HepG2 (cell line): ENCODE measurements around the gene TMUB1. TPM values are rescaled to one million over a fixed set of nuclear protein-coding genes. Genes with fewer than 3 reads are reported as not detected.

ENCODE experiments used
- ARHGAP35 ChIP-seq: sonication (generic); formaldehyde crosslinking; IDR thresholded peaks from 2 replicates; pipeline ENCODE4 v1.9.0; 2022; ENCODE audit warnings: mild to moderate bottlenecking, inconsistent platforms, moderate library complexity, missing genetic modification reagents, borderline replicate concordance
- ARID2 ChIP-seq: sonication (generic); formaldehyde crosslinking; IDR thresholded peaks from 2 replicates; pipeline ENCODE4 v1.8.1; 2022; ENCODE audit warnings: mild to moderate bottlenecking, missing genetic modification reagents, borderline replicate concordance
- DR1 ChIP-seq: sonication (generic); formaldehyde crosslinking; IDR thresholded peaks from 2 replicates; pipeline ENCODE4 v1.8.0; 2021; ENCODE audit warnings: mild to moderate bottlenecking, missing genetic modification reagents, inconsistent platforms
- MBD4 ChIP-seq: IDR thresholded peaks from 2 replicates; pipeline ENCODE4 v1.6.1; 2012; ENCODE audit warnings: low read length, inconsistent platforms, borderline replicate concordance
- MLXIP ChIP-seq: sonication (generic); formaldehyde crosslinking; IDR thresholded peaks from 2 replicates; pipeline ENCODE4 v1.9.0; 2021; ENCODE audit warnings: missing genetic modification reagents, borderline replicate concordance
- NFE2 ChIP-seq: sonication (generic); formaldehyde crosslinking; IDR thresholded peaks from 2 replicates; pipeline ENCODE4 v1.4.0; 2020; ENCODE audit warnings: missing genetic modification reagents
- NPAS2 ChIP-seq: sonication (generic); formaldehyde crosslinking; IDR thresholded peaks from 2 replicates; pipeline ENCODE4 v1.8.0; 2022; ENCODE audit warnings: mild to moderate bottlenecking, missing genetic modification reagents, borderline replicate concordance
- PRDM15 ChIP-seq: sonication (generic); formaldehyde crosslinking; IDR thresholded peaks from 2 replicates; pipeline ENCODE4 v1.4.0; 2020; ENCODE audit warnings: missing genetic modification reagents
- RARG ChIP-seq: sonication (generic); formaldehyde crosslinking; IDR thresholded peaks from 2 replicates; pipeline ENCODE4 v1.4.0; 2020; ENCODE audit warnings: low read depth, mild to moderate bottlenecking, missing genetic modification reagents
- REPIN1 ChIP-seq: sonication (generic); formaldehyde crosslinking; IDR thresholded peaks from 2 replicates; pipeline ENCODE4 v1.8.0; 2022; ENCODE audit warnings: missing genetic modification reagents, low read depth, mild to moderate bottlenecking, borderline replicate concordance
- RFX1 ChIP-seq: fragments of 450-650 bp; IDR thresholded peaks from 2 replicates; pipeline ENCODE4 v1.6.1; 2017
- SALL2 ChIP-seq: sonication (generic); formaldehyde crosslinking; IDR thresholded peaks from 2 replicates; pipeline ENCODE4 v1.8.1; 2023; ENCODE audit warnings: mild to moderate bottlenecking, missing genetic modification reagents, inconsistent platforms
- SP4 ChIP-seq: sonication (generic); formaldehyde crosslinking; IDR thresholded peaks from 2 replicates; pipeline ENCODE4 v1.8.1; 2023; ENCODE audit warnings: mild to moderate bottlenecking, missing genetic modification reagents
- ZFY ChIP-seq: sonication (generic); formaldehyde crosslinking; IDR thresholded peaks from 2 replicates; pipeline ENCODE4 v1.4.0; 2020; ENCODE audit warnings: missing genetic modification reagents
- ZNF205 ChIP-seq: IDR thresholded peaks from 2 replicates; pipeline ENCODE4 v1.6.1; 2018; ENCODE audit warnings: missing biosample characterization, missing genetic modification reagents
- ZNF232 ChIP-seq: sonication (generic); formaldehyde crosslinking; IDR thresholded peaks from 2 replicates; pipeline ENCODE4 v1.4.0; 2020; ENCODE audit warnings: missing genetic modification reagents, borderline replicate concordance
- ZNF550 ChIP-seq: sonication (generic); formaldehyde crosslinking; IDR thresholded peaks from 2 replicates; pipeline ENCODE4 v1.4.0; 2020; ENCODE audit warnings: mild to moderate bottlenecking, missing genetic modification reagents, borderline replicate concordance
- ZNF75D ChIP-seq: sonication (generic); formaldehyde crosslinking; IDR thresholded peaks from 2 replicates; pipeline ENCODE4 v1.8.1; 2023; ENCODE audit warnings: missing genetic modification reagents, mild to moderate bottlenecking, borderline replicate concordance
- ZNF772 ChIP-seq: sonication (generic); formaldehyde crosslinking; IDR thresholded peaks from 2 replicates; pipeline ENCODE4 v1.5.0; 2020; ENCODE audit warnings: mild to moderate bottlenecking, missing genetic modification reagents
- polyA plus RNA-seq, 8 experiments: library from polyadenylated mRNA; depleted of rRNA in 3 of 8; stranded (reverse) in 7 of 8; unstranded in 1 of 8; fragments of >200 nt; fragmentation: Illumina TruSeq in 4 of 8; extraction: Trizol in 4 of 8; gene quantifications; 2 replicates each; pipeline versions ENCODE4 v1.2.1 to v1.2.3, GENCODE V29; 2011 to 2016; ENCODE audit warnings: low read depth in 4 of 8, missing spikeins in 1 of 8, mixed read lengths in 1 of 8; ENCODE audit not compliant: insufficient read depth in 1 of 8
- total RNA-seq, 5 experiments: library from RNA; depleted of rRNA; stranded (reverse); fragments of >200 nt; fragmentation: Illumina TruSeq; extraction: Trizol; gene quantifications; 2 replicates each; pipeline ENCODE4 v1.2.3, GENCODE V29; 2016; ENCODE audit warnings: low read depth in 1 of 5
- TF ChIP-seq, protein P1 (sequence below): sonication (generic); formaldehyde crosslinking; IDR thresholded peaks from 2 replicates; pipeline ENCODE4 v1.4.0; 2020; ENCODE audit warnings: missing genetic modification reagents, mild to moderate bottlenecking, borderline replicate concordance

The TMUB1 gene
- total and polyA plus RNA-seq, 2 of the 13 experiments (the other 11 are each of a cell fraction or from before 2014, with no cell fraction given): 44.8 to 51.6 TPM

DNA sequence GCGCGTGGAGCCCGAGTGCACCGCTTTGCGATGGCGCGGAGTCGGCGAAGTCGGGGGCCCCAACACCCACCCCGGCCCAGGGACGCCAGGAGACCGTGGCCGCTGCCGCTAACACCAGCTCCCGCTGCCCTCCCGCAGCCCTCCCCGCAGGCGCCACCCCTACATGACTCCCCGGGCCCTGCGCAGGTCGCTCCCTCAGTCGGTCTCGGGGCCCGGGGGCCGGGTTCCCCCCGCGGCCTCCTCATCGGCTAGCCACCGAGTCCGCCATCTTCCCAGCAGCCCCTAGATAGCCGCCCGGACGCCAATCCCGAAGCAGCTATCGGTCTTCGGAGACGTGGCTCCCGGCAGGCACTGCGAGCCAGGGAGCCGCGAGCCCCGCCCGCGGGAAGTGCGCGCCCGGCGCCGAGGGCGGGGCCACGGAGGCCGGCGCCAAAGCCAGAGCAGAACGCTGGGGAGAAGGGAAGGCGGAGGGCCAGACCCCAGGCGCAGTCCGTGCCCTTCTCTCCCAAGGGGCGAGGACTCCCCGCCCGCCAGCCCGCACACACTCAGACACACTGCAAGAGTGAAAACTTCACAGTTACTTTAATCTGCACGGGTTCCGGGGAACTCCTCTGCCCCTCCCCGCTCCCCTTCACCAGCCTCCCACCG is 2.6 kb downstream of the TMUB1 start, which contains the start of gene FASTK (continued):
- TF ChIP-seq SALL2 (CRISPR knock-in tag) (peak; percentile 64; the same call in 1 of the 2 replicates), NFE2 (CRISPR knock-in tag) (no peak), ARHGAP35 (no peak), RARG (no peak; the same call in 1 of the 2 replicates), MBD4 (no peak), ZNF772 (no peak), RFX1 (no peak), DR1 (CRISPR knock-in tag) (no peak), SP4 (CRISPR knock-in tag) (peak; percentile 69; the same call in 1 of the 2 replicates), ZFY (CRISPR knock-in tag) (peak; percentile 93), MLXIP (no peak), ZNF550 (CRISPR knock-in tag) (no peak), ZNF75D (CRISPR knock-in tag) (no peak), ZNF232 (CRISPR knock-in tag) (peak; percentile 55; the same call in 1 of the 2 replicates), ARID2 (0 out of 2 replicates have a peak, but pooled peaks have one; percentile 49), PRDM15 (0 out of 2 replicates have a peak, but pooled peaks have one; percentile 9), NPAS2 (CRISPR knock-in tag) (no peak), REPIN1 (CRISPR knock-in tag) (peak; percentile 82; the same call in 1 of the 2 replicates), ZNF205 (CRISPR knock-in tag) (no peak)
- TF ChIP-seq, protein P1, sequence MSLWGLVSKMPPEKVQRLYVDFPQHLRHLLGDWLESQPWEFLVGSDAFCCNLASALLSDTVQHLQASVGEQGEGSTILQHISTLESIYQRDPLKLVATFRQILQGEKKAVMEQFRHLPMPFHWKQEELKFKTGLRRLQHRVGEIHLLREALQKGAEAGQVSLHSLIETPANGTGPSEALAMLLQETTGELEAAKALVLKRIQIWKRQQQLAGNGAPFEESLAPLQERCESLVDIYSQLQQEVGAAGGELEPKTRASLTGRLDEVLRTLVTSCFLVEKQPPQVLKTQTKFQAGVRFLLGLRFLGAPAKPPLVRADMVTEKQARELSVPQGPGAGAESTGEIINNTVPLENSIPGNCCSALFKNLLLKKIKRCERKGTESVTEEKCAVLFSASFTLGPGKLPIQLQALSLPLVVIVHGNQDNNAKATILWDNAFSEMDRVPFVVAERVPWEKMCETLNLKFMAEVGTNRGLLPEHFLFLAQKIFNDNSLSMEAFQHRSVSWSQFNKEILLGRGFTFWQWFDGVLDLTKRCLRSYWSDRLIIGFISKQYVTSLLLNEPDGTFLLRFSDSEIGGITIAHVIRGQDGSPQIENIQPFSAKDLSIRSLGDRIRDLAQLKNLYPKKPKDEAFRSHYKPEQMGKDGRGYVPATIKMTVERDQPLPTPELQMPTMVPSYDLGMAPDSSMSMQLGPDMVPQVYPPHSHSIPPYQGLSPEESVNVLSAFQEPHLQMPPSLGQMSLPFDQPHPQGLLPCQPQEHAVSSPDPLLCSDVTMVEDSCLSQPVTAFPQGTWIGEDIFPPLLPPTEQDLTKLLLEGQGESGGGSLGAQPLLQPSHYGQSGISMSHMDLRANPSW (CRISPR knock-in tag): no peak; the same call in 1 of the 2 replicates
